ENCODE data around the gene EXOC4.

Gene EXOC4

GRCh38 chr7:134113655-134114054 lies 860.8 kb downstream of the EXOC4 start:
- DNase-seq: no peak

GRCh38 chr7:134114992-134115391 lies 862.1 kb downstream of the EXOC4 start:
- DNase-seq: no peak

Data from NCI-H2029 treated with DMSO at 0.1 percent for 48 hours (cell line).